Activated T-helper 1 cell treated with anti-CD3 and anti-CD28 coated beads, Interleukin-12 subunit alpha, Interleukin-12 subunit beta, Interleukin-2, Interleukin-4 antibody, amounts not matched to agents 30 ng/mL and 10 ng/mL and 1 ng/mL, durations not matched to agents 14 hours and 24 hours and 36 hours (primary cell): ENCODE results near the gene NECAP2. TPM values are rescaled to one million over a fixed set of nuclear protein-coding genes. Genes with fewer than 3 reads are reported as not detected.
A peak's percentile ranks its signal among the peaks of the same experiment; 100 is the strongest.

Experiments
- DNase-seq: peaks from one replicate; pipeline ENCODE4 v3.0.0; 2021; ENCODE audit warnings: low spot score
- H3K27ac Mint-ChIP-seq: one replicate; pipeline ENCODE4 v1.8.0; 2021; ENCODE audit warnings: mild to moderate bottlenecking, mixed read lengths
- H3K27me3 Mint-ChIP-seq: one replicate; pipeline ENCODE4 v1.8.0; 2022; ENCODE audit warnings: mild to moderate bottlenecking, moderate library complexity, mixed read lengths; ENCODE audit not compliant: insufficient read depth
- H3K36me3 Mint-ChIP-seq: one replicate; pipeline ENCODE4 v1.8.0; 2021; ENCODE audit warnings: low read depth, mixed read lengths
- H3K4me1 Mint-ChIP-seq: one replicate; pipeline ENCODE4 v1.8.0; 2021; ENCODE audit warnings: low read depth, mixed read lengths
- H3K4me3 Mint-ChIP-seq: one replicate; pipeline ENCODE4 v1.8.0; 2021; ENCODE audit warnings: mild to moderate bottlenecking, moderate library complexity, mixed read lengths
- H3K9me3 Mint-ChIP-seq: one replicate; pipeline ENCODE4 v1.8.0; 2021; ENCODE audit warnings: mixed read lengths
- intact Hi-C: fragments of 100-400 bp; cut with micrococcal nuclease; formaldehyde crosslinking; loops from one replicate; pipeline ENCODE4 v1.15.1; 2024
- total RNA-seq: library from RNA; stranded (reverse); gene quantifications from 2 replicates; pipeline ENCODE4 v1.2.3, GENCODE V29; 2022

Gene NECAP2
- total RNA-seq, 1 donor from 2014 or later = 81.9 TPM

GRCh38 chr1:16410803-16411202 lies 29.7 kb upstream of the NECAP2 start:
- Mint-ChIP-seq H3K36me3 (no peaks in the 10 kb centered on the region), H3K4me3 (no peak overlapping the region), H3K27me3 (peaks cover 11% of the 10 kb centered on the region), H3K9me3 (no peaks in the 10 kb centered on the region), H3K27ac (no peak overlapping the region), H3K4me1 (no peaks in the 10 kb centered on the region)
- intact Hi-C loops = no loop called here
- no peak for DNase-seq

- Mint-ChIP-seq H3K4me3 (no peak overlapping the region), H3K9me3 (no peaks in the 10 kb centered on the region), H3K4me1 (no peaks in the 10 kb centered on the region), H3K27ac (no peak overlapping the region), H3K36me3 (no peaks in the 10 kb centered on the region), H3K27me3 (peaks cover 13% of the 10 kb centered on the region)
- intact Hi-C loops = no loop called here
- DNase-seq = no peak
These were observed 27.3 kb upstream of the NECAP2 start for GRCh38 chr1:16413191-16413590.

GRCh38 chr1:16418823-16419425 lies 21.6 kb upstream of the NECAP2 start:
- no peak for DNase-seq
- Mint-ChIP-seq H3K27ac (peak overlapping the region; percentile 81), H3K27me3 (peaks cover 4% of the 10 kb centered on the region), H3K9me3 (peaks cover 3% of the 10 kb centered on the region), H3K4me3 (peak overlapping the region; percentile 12), H3K4me1 (peaks cover 26% of the 10 kb centered on the region), H3K36me3 (peaks cover 7% of the 10 kb centered on the region)
- intact Hi-C loops = no loop called here

- intact Hi-C loops = loop anchor here (1.0 kb wide), 2 partner anchors 20 to 53 kb away; partner anchors contain the start of genes NECAP2 and SZRD1
- Mint-ChIP-seq H3K36me3 (peaks cover 7% of the 10 kb centered on the region), H3K9me3 (peaks cover 3% of the 10 kb centered on the region), H3K27me3 (peaks cover 4% of the 10 kb centered on the region), H3K4me1 (peaks cover 26% of the 10 kb centered on the region), H3K27ac (peak overlapping the region; percentile 80), H3K4me3 (peak overlapping the region; percentile 60)
- DNase-seq = peak; percentile 54
These were observed 20.0 kb upstream of the NECAP2 start for GRCh38 chr1:16420424-16421118.

- peak overlapping the region; percentile 80 for H3K27ac Mint-ChIP-seq
- peaks cover 7% of the 10 kb centered on the region for H3K36me3 Mint-ChIP-seq
- H3K9me3 Mint-ChIP-seq = peaks cover 3% of the 10 kb centered on the region
- no peak for DNase-seq
- H3K4me3 Mint-ChIP-seq = peak overlapping the region; percentile 60
- H3K27me3 Mint-ChIP-seq = peaks cover 2% of the 10 kb centered on the region
- intact Hi-C loops = no loop called here
- H3K4me1 Mint-ChIP-seq = peaks cover 26% of the 10 kb centered on the region
These were observed 19.3 kb upstream of the NECAP2 start for GRCh38 chr1:16421201-16421600.

GRCh38 chr1:16422041-16422440 lies 18.5 kb upstream of the NECAP2 start:
- Mint-ChIP-seq H3K27ac (no peak overlapping the region), H3K27me3 (peaks cover 2% of the 10 kb centered on the region), H3K4me3 (no peak overlapping the region), H3K36me3 (peaks cover 7% of the 10 kb centered on the region), H3K9me3 (peaks cover 3% of the 10 kb centered on the region), H3K4me1 (peaks cover 26% of the 10 kb centered on the region)
- intact Hi-C loops = no loop called here
- no peak for DNase-seq

- Mint-ChIP-seq H3K9me3 (no peaks in the 10 kb centered on the region), H3K4me1 (peaks cover 11% of the 10 kb centered on the region), H3K27me3 (peaks cover 2% of the 10 kb centered on the region), H3K36me3 (peaks cover 4% of the 10 kb centered on the region), H3K4me3 (no peak overlapping the region), H3K27ac (no peak overlapping the region)
- intact Hi-C loops = no loop called here
- DNase-seq = no peak
These were observed 15.1 kb upstream of the NECAP2 start for GRCh38 chr1:16425125-16426025.

GRCh38 chr1:16430606-16431005 lies 9.9 kb upstream of the NECAP2 start:
- intact Hi-C loops = no loop called here
- H3K27ac Mint-ChIP-seq = no peak overlapping the region
- no peak overlapping the region for H3K4me3 Mint-ChIP-seq
- no peaks in the 10 kb centered on the region for H3K9me3 Mint-ChIP-seq
- DNase-seq = no peak
- no peaks in the 10 kb centered on the region for H3K36me3 Mint-ChIP-seq
- peaks cover 11% of the 10 kb centered on the region for H3K27me3 Mint-ChIP-seq
- H3K4me1 Mint-ChIP-seq = no peaks in the 10 kb centered on the region

- Mint-ChIP-seq H3K4me3 (no peak overlapping the region), H3K27me3 (peaks cover 11% of the 10 kb centered on the region), H3K9me3 (no peaks in the 10 kb centered on the region), H3K36me3 (no peaks in the 10 kb centered on the region), H3K4me1 (no peaks in the 10 kb centered on the region), H3K27ac (no peak overlapping the region)
- intact Hi-C loops = no loop called here
- no peak for DNase-seq
These were observed 7.5 kb upstream of the NECAP2 start for GRCh38 chr1:16433030-16433429.

- no peaks in the 10 kb centered on the region for H3K36me3 Mint-ChIP-seq
These were observed 6.5 kb upstream of the NECAP2 start for GRCh38 chr1:16434007-16434406.

GRCh38 chr1:16434501-16434900 lies 6.0 kb upstream of the NECAP2 start:
- no peak overlapping the region for H3K4me3 Mint-ChIP-seq

More at GRCh38 chr1:16434007-16434406, 6.5 kb upstream of the NECAP2 start:
- H3K27ac Mint-ChIP-seq = no peak overlapping the region
- no peak for DNase-seq
- no peak overlapping the region for H3K4me3 Mint-ChIP-seq
- H3K4me1 Mint-ChIP-seq = no peaks in the 10 kb centered on the region
- intact Hi-C loops = no loop called here
- H3K9me3 Mint-ChIP-seq = no peaks in the 10 kb centered on the region
- peaks cover 11% of the 10 kb centered on the region for H3K27me3 Mint-ChIP-seq

GRCh38 chr1:16436946-16437474 lies 3.5 kb upstream of the NECAP2 start, which contains the start of gene SPATA21:
Gene SPATA21, minus strand, starts transcription at chr1:16437424. Its CDS starts 6,053 bp downstream, at chr1:16431371.
- Mint-ChIP-seq H3K4me3 (no peak within 1 kb of the TSS), H3K4me1 (peaks cover 8% of the 10 kb centered on the region), H3K36me3 (no peaks in the 10 kb centered on the region), H3K27me3 (peaks cover 11% of the 10 kb centered on the region), H3K9me3 (no peaks in the 10 kb centered on the region), H3K27ac (no peak within 1 kb of the TSS)
- intact Hi-C loops = no loop called here
- DNase-seq = no peak

More at GRCh38 chr1:16434501-16434900, 6.0 kb upstream of the NECAP2 start:
- no peaks in the 10 kb centered on the region for H3K4me1 Mint-ChIP-seq
- peaks cover 11% of the 10 kb centered on the region for H3K27me3 Mint-ChIP-seq
- no peak overlapping the region for H3K27ac Mint-ChIP-seq
- no peaks in the 10 kb centered on the region for H3K9me3 Mint-ChIP-seq
- H3K36me3 Mint-ChIP-seq = no peaks in the 10 kb centered on the region
- intact Hi-C loops = no loop called here
- DNase-seq = no peak
